Ascending aorta (tissue), 2 donors: ENCODE measurements around the gene KLHL2. TPM values are rescaled to one million over a fixed set of nuclear protein-coding genes. Genes with fewer than 3 reads are reported as not detected.
"Not testable (repeated sequence)": the region's sequence is repeated elsewhere in the genome, so short reads cannot be mapped to it uniquely, and the experiment has no call there.

ENCODE experiments used
- DNase-seq, 2 donors: peaks; one replicate each; pipeline ENCODE4 v3.0.0-alpha.2; 2019; ENCODE audit warnings: low spot score in 2 of 2
- H3K27ac ChIP-seq, 2 donors: fragments of 200-600 bp; sonication (generic); one replicate each; pipeline ENCODE4 v1.5.1; 2016 to 2017; ENCODE audit warnings: mild to moderate bottlenecking in 1 of 2
- H3K27me3 ChIP-seq: fragments of 200-600 bp; sonication (generic); one replicate; pipeline ENCODE4 v1.5.1; 2017
- H3K36me3 ChIP-seq, 2 donors: fragments of 200-600 bp; sonication (generic); one replicate each; pipeline ENCODE4 v1.5.1; 2016
- H3K4me1 ChIP-seq, 2 donors: fragments of 200-600 bp; sonication (generic); one replicate each; pipeline ENCODE4 v1.5.1; 2016 to 2017; ENCODE audit warnings: mild to moderate bottlenecking in 1 of 2
- H3K4me3 ChIP-seq, 2 donors: fragments of 200-600 bp; sonication (generic); one replicate each; pipeline ENCODE4 v1.5.1; 2016 to 2017; ENCODE audit warnings: mild to moderate bottlenecking in 1 of 2
- H3K9me3 ChIP-seq, 2 donors: fragments of 200-600 bp; sonication (generic); one replicate each; pipeline ENCODE4 v1.5.1; 2016
- CTCF ChIP-seq, 3 experiments: fragments of 200-600 bp in 2 of 3; fragments of 450-650 bp in 1 of 3; sonication (generic) in 2 of 3; IDR thresholded peaks; one replicate each; pipeline ENCODE4 v1.5.1; 2016 to 2019; ENCODE audit warnings: antibody characterized with exemption in 3 of 3, mild to moderate bottlenecking in 1 of 3, moderate library complexity in 1 of 3
- intact Hi-C: fragments of 100-400 bp; cut with DNase I; formaldehyde crosslinking; loops from one replicate; pipeline ENCODE4 v1.15.1; 2023
- total RNA-seq: library from RNA; depleted of rRNA; stranded (reverse); fragments of >200 nt; gene quantifications from one replicate; pipeline ENCODE4 v1.1.0, GENCODE V29; 2016

KLHL2 gene
- total RNA-seq, 1 donor from 2014 or later = 0.96 TPM

- H3K27me3 ChIP-seq = no peaks in the 10 kb centered on the region
- peak overlapping the region; percentile 19 to 85 for H3K27ac ChIP-seq
- TF ChIP-seq CTCF (IDR thresholded peaks at IDR 0.05) = no peak
- peak in 1 of 2 donors; percentile 63 for DNase-seq
- H3K9me3 ChIP-seq = no peaks in the 10 kb centered on the region
- intact Hi-C loops = loop anchor here (1.0 to 5.0 kb wide), 4 partner anchors 75 to 175 kb away; partner anchors contain the start of genes MSMO1 and TMEM192
- peaks cover 5 to 8% of the 10 kb centered on the region in 2 donors for H3K4me1 ChIP-seq
- H3K36me3 ChIP-seq = no peaks in the 10 kb centered on the region
- H3K4me3 ChIP-seq = peak overlapping the region; percentile 89 to 95
These were observed 338 bp upstream of the KLHL2 start for GRCh38 chr4:165207016-165207430.

DNA sequence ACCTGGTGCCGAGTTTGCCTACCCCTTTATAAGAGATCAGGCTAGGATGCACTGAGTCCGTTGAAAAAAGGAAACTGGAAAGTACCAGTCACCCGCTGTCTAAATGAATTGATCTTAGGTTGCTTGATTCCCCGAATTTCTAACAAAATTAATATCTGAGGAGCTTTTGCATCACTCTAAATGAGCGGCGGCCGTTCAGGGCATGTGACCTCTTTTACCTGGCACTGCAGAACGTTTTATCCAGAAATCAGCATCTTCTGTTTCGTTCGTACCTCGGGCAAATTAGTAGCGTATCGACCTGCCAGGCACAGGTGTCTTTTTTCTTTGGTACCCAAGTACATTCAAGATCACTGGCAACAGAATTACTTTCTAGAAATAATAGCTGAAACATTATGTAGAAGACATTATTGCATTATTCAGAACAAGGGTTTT is 876 bp downstream of the KLHL2 start:
- Histone ChIP-seq H3K27me3 (no peaks in the 10 kb centered on the region), H3K36me3 (no peaks in the 10 kb centered on the region), H3K27ac (peak overlapping the region in 1 of 2 donors; percentile 66), H3K9me3 (no peaks in the 10 kb centered on the region), H3K4me1 (peaks cover 5 to 8% of the 10 kb centered on the region in 2 donors), H3K4me3 (peak overlapping the region; percentile 89 to 95)
- no peak for TF ChIP-seq CTCF (IDR thresholded peaks at IDR 0.05)
- DNase-seq = no peak
- intact Hi-C loops = loop anchor here (5.0 kb wide), 3 partner anchors 76 to 174 kb away; partner anchors contain the start of gene TMEM192

GRCh38 chr4:165208741-165209388 is 1.5 kb downstream of the KLHL2 start:
- H3K4me1 ChIP-seq = peaks cover 5 to 8% of the 10 kb centered on the region in 2 donors

DNA sequence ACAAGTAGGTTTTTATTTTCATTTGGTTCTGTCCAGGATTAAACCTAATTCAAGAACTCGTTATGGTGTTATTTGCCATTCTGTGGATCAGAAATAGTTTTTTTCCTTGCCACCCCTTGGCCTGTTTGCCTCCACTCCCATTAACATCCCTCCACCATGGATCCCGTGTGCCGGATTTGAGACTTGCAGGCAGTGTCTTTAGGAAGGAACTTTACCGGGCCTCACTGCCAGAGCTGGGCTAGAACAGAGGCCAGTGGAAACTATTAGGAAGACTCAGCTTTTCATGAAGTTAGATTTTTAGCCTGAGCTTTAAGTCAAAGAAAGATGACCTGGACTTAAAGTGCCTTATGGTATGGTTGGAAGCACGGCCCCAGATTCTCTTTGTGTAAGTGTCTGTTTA is 2.4 kb downstream of the KLHL2 start:
- Histone ChIP-seq H3K4me1 (peaks cover 8% of the 10 kb centered on the region in 2 donors), H3K4me3 (no peak overlapping the region), H3K27ac (no peak overlapping the region), H3K36me3 (no peaks in the 10 kb centered on the region), H3K9me3 (no peaks in the 10 kb centered on the region), H3K27me3 (no peaks in the 10 kb centered on the region)
- no peak for TF ChIP-seq CTCF (IDR thresholded peaks at IDR 0.05)
- intact Hi-C loops = loop anchor here (5.0 kb wide), 3 partner anchors 77 to 173 kb away; partner anchors contain the start of gene TMEM192
- no peak for DNase-seq

More at GRCh38 chr4:165208741-165209388, 1.5 kb downstream of the KLHL2 start:
- Histone ChIP-seq H3K36me3 (no peaks in the 10 kb centered on the region), H3K27me3 (no peaks in the 10 kb centered on the region), H3K4me3 (peak overlapping the region; percentile 89 to 95), H3K27ac (peak overlapping the region in 1 of 2 donors; percentile 2), H3K9me3 (no peaks in the 10 kb centered on the region)
- intact Hi-C loops = loop anchor here (5.0 kb wide), 3 partner anchors 77 to 173 kb away; partner anchors contain the start of gene TMEM192
- DNase-seq = no peak
- TF ChIP-seq CTCF (IDR thresholded peaks at IDR 0.05) = no peak

- Histone ChIP-seq H3K27me3 (no peaks in the 10 kb centered on the region), H3K9me3 (no peaks in the 10 kb centered on the region), H3K4me1 (peaks cover 8 to 9% of the 10 kb centered on the region in 2 donors), H3K27ac (no peak overlapping the region), H3K36me3 (no peaks in the 10 kb centered on the region), H3K4me3 (no peak overlapping the region)
- DNase-seq = no peak
- no peak for TF ChIP-seq CTCF (IDR thresholded peaks at IDR 0.05)
- intact Hi-C loops = no loop called here
These were observed 3.2 kb downstream of the KLHL2 start for GRCh38 chr4:165210566-165210965.

GRCh38 chr4:165212647-165213046 is 5.3 kb downstream of the KLHL2 start:
- H3K4me3 ChIP-seq, H3K9me3 ChIP-seq, DNase-seq, intact Hi-C loops, H3K36me3 ChIP-seq, H3K27me3 ChIP-seq, H3K27ac ChIP-seq: not testable (repeated sequence)
- peaks cover 8 to 21% of the 10 kb centered on the region in 2 donors for H3K4me1 ChIP-seq

DNA sequence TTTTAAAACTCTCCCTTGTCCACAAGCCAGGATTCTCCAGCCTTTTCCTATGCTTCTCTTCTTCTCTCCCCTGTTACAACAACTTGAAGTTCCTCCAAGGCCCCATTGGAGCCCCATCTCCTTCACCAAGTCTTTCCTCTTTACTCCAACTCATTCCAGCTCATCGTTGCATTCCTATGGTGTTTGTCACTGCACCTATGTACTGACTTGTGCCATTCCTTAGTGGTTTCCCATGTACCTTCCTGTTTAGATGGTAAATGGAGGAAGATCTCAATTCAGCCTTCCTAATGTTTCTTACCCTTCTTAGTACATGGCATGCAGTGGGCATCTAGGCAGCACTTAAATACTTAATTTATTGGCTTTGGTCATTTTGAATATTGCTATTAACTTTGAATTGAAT is 6.0 kb downstream of the KLHL2 start:
- H3K4me3 ChIP-seq, H3K27ac ChIP-seq, H3K27me3 ChIP-seq, H3K9me3 ChIP-seq, DNase-seq, H3K36me3 ChIP-seq, intact Hi-C loops: not testable (repeated sequence)
- peaks cover 8 to 21% of the 10 kb centered on the region in 2 donors for H3K4me1 ChIP-seq

DNA sequence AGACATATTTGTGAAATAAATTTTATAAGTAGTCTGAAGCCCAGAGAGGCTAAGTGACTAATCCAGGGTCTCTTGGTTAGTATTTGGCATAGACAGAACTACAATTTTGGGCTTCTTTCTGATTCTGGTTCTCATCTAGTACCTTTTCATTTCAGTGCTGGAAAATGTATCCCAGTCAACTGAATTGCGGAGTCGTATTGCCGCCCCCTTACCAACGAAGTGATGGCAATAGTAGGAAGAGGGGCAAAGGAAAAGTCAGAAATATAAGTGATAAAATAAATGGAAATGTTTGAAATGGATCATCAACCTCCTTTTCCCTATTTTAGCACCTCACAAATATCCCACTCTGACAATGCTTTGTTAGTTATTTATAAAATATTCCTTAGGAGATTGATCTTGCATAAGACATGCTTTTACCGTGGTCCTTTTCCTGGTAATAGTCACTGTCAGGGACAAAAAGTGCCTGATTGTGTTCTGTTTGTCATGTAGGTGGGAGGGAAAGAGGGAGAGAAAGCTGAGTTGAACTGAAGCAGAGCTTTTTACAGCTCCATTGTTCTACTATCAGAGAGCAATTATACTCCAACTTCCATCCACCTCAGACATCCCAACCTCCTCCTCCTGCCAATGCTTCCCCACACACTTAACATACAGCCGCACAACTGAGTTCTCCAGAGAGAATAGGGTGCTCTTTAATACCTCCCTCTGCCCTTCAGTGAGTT is 6.8 kb downstream of the KLHL2 start:
- H3K36me3 ChIP-seq, intact Hi-C loops, H3K27me3 ChIP-seq, H3K9me3 ChIP-seq, H3K4me3 ChIP-seq, H3K27ac ChIP-seq, DNase-seq: not testable (repeated sequence)
- peaks cover 3 to 20% of the 10 kb centered on the region in 2 donors for H3K4me1 ChIP-seq
